ENCODE data around the gene TOMT. TPM values are rescaled to one million over a fixed set of nuclear protein-coding genes. Genes with fewer than 3 reads are reported as not detected.
A peak's percentile ranks its signal among the peaks of the same experiment; 100 is the strongest.

The TOMT gene
- total RNA-seq (2014; rRNA removed; shearing (Covaris generic)) = not detected in 2 replicates

- DNase-seq (ENCODE audit: low read depth) = no peak
These were observed at the start of gene TOMT for GRCh38 chr11:72105888-72106287. TOMT (plus strand) TSS chr11:72105924; CDS start chr11:72105952, 28 bp downstream.

GRCh38 chr11:72058416-72059034 lies 47.2 kb upstream of the TOMT start:
- DNase-seq (ENCODE audit: low read depth) = no peak

GRCh38 chr11:72061739-72062396 lies 43.9 kb upstream of the TOMT start:
- no peak for DNase-seq (ENCODE audit: low read depth)

- DNase-seq (ENCODE audit: low read depth) = no peak
These were observed 38.9 kb upstream of the TOMT start for GRCh38 chr11:72066855-72067254.

GRCh38 chr11:72067266-72067665 lies 38.5 kb upstream of the TOMT start:
- DNase-seq (ENCODE audit: low read depth) = no peak

- DNase-seq (ENCODE audit: low read depth) = no peak
These were observed 38.0 kb upstream of the TOMT start for GRCh38 chr11:72067676-72068075.

GRCh38 chr11:72069200-72069599 lies 36.5 kb upstream of the TOMT start:
- DNase-seq (ENCODE audit: low read depth) = no peak

GRCh38 chr11:72069787-72070251 lies 35.9 kb upstream of the TOMT start:
- peak; percentile 85 for DNase-seq (ENCODE audit: low read depth)

- DNase-seq (ENCODE audit: low read depth) = no peak
These were observed 35.2 kb upstream of the TOMT start for GRCh38 chr11:72070491-72070890.

- peak; percentile 68 for DNase-seq (ENCODE audit: low read depth)
These were observed 33.4 kb upstream of the TOMT start for GRCh38 chr11:72072348-72072747.

- no peak for DNase-seq (ENCODE audit: low read depth)
These were observed 30.6 kb upstream of the TOMT start for GRCh38 chr11:72075109-72075508.

- no peak for DNase-seq (ENCODE audit: low read depth)
These were observed 30.0 kb upstream of the TOMT start for GRCh38 chr11:72075756-72076155.

- no peak for DNase-seq (ENCODE audit: low read depth)
These were observed 27.2 kb upstream of the TOMT start for GRCh38 chr11:72078477-72078876.

GRCh38 chr11:72079819-72080325 lies 25.9 kb upstream of the TOMT start:
- DNase-seq (ENCODE audit: low read depth) = no peak

GRCh38 chr11:72080326-72081183 lies 25.2 kb upstream of the TOMT start, which contains the start of the genes LRRC51 and NUMA1:
LRRC51 (plus strand) TSS chr11:72080850; CDS start chr11:72089084, 8,234 bp downstream.
NUMA1 (minus strand) TSS chr11:72080542; CDS start chr11:72035943, 44,599 bp downstream.
- peak; percentile 99 for DNase-seq (ENCODE audit: low read depth)

- no peak for DNase-seq (ENCODE audit: low read depth)
These were observed 24.5 kb upstream of the TOMT start for GRCh38 chr11:72081184-72081644.

GRCh38 chr11:72081821-72082453 lies 23.8 kb upstream of the TOMT start:
- no peak for DNase-seq (ENCODE audit: low read depth)

GRCh38 chr11:72083414-72083813 lies 22.3 kb upstream of the TOMT start:
- DNase-seq (ENCODE audit: low read depth) = no peak

- no peak for DNase-seq (ENCODE audit: low read depth)
These were observed 21.6 kb upstream of the TOMT start for GRCh38 chr11:72084076-72084475.

GRCh38 chr11:72084965-72085364 lies 20.8 kb upstream of the TOMT start:
- no peak for DNase-seq (ENCODE audit: low read depth)

- no peak for DNase-seq (ENCODE audit: low read depth)
These were observed 19.9 kb upstream of the TOMT start for GRCh38 chr11:72085621-72086351.

All from Daoy (cell line).